Measurements from ENCODE around the gene KCTD16. TPM values are rescaled to one million over a fixed set of nuclear protein-coding genes. Genes with fewer than 3 reads are reported as not detected.

Gene KCTD16
- total RNA-seq, 1 donor, result 3.0 TPM

GRCh38 chr5:144202072-144202471 lies 31.4 kb downstream of the KCTD16 start:
- TF ChIP-seq CTCF (IDR thresholded peaks at IDR 0.05; ENCODE audit: insufficient read depth, low read depth, low read length), result no peak
- H3K4me3 ChIP-seq (ENCODE audit: low read depth, low read length), result peak overlapping the region; percentile 8
- peak; percentile 50 for DNase-seq (ENCODE audit: low read depth)

GRCh38 chr5:144202726-144203125 lies 32.1 kb downstream of the KCTD16 start:
- no peak overlapping the region for H3K4me3 ChIP-seq (ENCODE audit: low read depth, low read length)
- DNase-seq (ENCODE audit: low read depth), result no peak
- TF ChIP-seq CTCF (IDR thresholded peaks at IDR 0.05; ENCODE audit: insufficient read depth, low read depth, low read length), result no peak

GRCh38 chr5:144203750-144204596 lies 33.3 kb downstream of the KCTD16 start:
- TF ChIP-seq CTCF (IDR thresholded peaks at IDR 0.05; ENCODE audit: insufficient read depth, low read depth, low read length), result peak; percentile 88
- no peak overlapping the region for H3K4me3 ChIP-seq (ENCODE audit: low read depth, low read length)
- DNase-seq (ENCODE audit: low read depth), result peak; percentile 82

- TF ChIP-seq CTCF (IDR thresholded peaks at IDR 0.05; ENCODE audit: insufficient read depth, low read depth, low read length), result no peak
- peak; percentile 38 for DNase-seq (ENCODE audit: low read depth)
- H3K4me3 ChIP-seq (ENCODE audit: low read depth, low read length), result peak overlapping the region; percentile 48
These were observed 34.5 kb downstream of the KCTD16 start for GRCh38 chr5:144205141-144205551.

GRCh38 chr5:144206141-144206540 lies 35.5 kb downstream of the KCTD16 start:
- TF ChIP-seq CTCF (IDR thresholded peaks at IDR 0.05; ENCODE audit: insufficient read depth, low read depth, low read length), result no peak
- H3K4me3 ChIP-seq (ENCODE audit: low read depth, low read length), result no peak overlapping the region
- no peak for DNase-seq (ENCODE audit: low read depth)

- no peak for TF ChIP-seq CTCF (IDR thresholded peaks at IDR 0.05; ENCODE audit: insufficient read depth, low read depth, low read length)
- DNase-seq (ENCODE audit: low read depth), result no peak
- H3K4me3 ChIP-seq (ENCODE audit: low read depth, low read length), result no peak overlapping the region
These were observed 37.3 kb downstream of the KCTD16 start for GRCh38 chr5:144207875-144208444.
